GM18505 (cell line): ENCODE data around the gene PGGT1B.

Experiments used
- ATAC-seq: cut with Tn5 transposase; IDR thresholded peaks from one replicate; pipeline ENCODE4 v1.9.1; 2021; ENCODE audit not compliant: unreplicated experiment
- POLR2A ChIP-seq: IDR thresholded peaks from 4 replicates; pipeline ENCODE4 v1.6.1; 2011; ENCODE audit warnings: borderline replicate concordance; ENCODE audit not compliant: insufficient read depth, insufficient read length; ENCODE audit errors: extremely low read depth

The PGGT1B gene

GRCh38 chr5:115184770-115185169 lies 77.9 kb downstream of the PGGT1B start:
- no peak for TF ChIP-seq POLR2A
- no peak for ATAC-seq

GRCh38 chr5:115181757-115182156 lies 80.9 kb downstream of the PGGT1B start:
- no peak for TF ChIP-seq POLR2A
- no peak for ATAC-seq

DNA sequence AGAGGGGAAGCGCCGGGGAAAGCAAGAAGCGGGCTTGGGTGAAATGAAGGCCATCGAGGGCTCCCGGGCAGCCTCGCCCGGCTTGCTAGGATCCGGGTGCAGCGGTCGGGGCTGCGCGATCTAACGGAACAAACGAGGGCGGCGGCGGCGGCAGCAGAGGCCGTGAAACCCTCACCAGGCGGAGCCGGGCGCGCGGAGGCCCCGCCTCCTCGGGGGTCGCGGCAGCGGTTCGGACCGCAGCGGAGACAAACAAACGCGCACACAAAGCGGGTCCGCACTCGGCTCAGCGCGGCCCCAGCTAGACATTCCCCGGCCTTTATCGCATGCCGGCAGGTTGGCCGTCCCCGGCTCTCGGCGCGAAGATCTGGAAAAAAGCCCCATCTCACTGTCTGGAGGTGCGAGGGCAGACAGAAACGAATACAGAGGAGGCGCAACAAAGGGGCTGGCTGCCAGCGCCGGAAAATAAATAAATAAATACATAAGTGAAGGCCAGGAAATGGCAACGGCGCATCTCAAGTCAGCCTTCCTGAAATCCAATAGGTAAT lies 82.4 kb downstream of the PGGT1B start:
- no peak for TF ChIP-seq POLR2A
- ATAC-seq, result peak; percentile 65

DNA sequence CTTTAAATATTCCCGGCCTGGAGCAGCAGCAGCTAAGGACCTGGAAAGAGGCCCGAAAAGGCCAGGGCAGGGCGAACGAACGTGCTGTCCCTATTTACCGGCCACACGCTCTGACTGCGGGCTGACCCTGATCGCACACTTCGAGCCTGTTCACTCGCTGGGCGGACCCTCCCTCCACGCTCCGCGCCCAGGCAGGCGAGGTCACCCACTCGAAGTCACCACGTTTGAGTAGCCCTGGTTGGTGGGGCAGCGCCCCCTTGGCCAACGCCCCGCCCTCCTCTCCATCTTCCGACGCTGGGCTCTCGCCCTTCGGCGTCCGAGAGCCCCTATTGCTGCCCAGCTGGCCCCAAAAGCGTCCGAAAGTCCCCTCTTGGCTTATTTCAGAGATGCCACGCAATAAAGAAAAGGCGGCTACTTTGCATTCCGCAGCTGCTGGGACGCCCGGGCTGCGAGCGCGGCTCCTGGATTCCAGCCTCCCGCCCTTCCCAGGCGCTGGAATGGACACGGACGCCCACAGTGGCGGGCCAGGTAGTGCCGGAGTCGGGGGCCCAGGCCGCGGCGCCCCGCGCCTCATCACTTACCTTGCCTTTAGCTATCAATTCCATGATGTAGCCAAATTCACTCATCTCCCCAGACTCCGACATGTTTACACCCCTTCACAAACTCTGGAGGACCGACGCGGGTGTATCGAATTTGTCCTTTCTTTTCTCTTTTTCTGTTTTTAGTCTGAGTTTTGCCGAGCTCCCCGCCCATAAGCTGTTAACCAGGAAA lies 83.1 kb downstream of the PGGT1B start:
- no peak for TF ChIP-seq POLR2A
- ATAC-seq, result peak; percentile 37

DNA sequence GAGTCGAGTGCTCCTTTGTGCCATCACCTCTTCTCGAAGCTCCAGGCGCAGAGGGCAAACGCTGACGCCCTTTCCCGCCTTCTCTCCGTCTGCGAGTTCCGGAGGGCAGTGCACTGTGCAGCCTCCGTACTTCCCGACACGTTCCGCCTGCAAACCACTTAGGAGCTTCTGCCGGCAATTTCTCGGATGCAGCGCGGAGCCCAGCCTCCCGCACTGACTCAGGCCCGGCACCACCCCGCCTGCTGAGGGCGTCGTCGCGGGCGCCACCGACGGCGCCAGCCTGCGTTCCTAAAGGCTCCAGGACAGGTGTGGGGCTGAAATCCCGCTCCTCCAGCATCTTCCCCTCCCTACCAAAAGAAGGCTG lies 83.7 kb downstream of the PGGT1B start:
- no peak for ATAC-seq
- no peak for TF ChIP-seq POLR2A

GRCh38 chr5:115170929-115171510 lies 91.7 kb downstream of the PGGT1B start:
- ATAC-seq, result no peak
- TF ChIP-seq POLR2A, result no peak

GRCh38 chr5:115170134-115170928 lies 92.3 kb downstream of the PGGT1B start:
- TF ChIP-seq POLR2A, result no peak
- ATAC-seq, result peak; percentile 52

DNA sequence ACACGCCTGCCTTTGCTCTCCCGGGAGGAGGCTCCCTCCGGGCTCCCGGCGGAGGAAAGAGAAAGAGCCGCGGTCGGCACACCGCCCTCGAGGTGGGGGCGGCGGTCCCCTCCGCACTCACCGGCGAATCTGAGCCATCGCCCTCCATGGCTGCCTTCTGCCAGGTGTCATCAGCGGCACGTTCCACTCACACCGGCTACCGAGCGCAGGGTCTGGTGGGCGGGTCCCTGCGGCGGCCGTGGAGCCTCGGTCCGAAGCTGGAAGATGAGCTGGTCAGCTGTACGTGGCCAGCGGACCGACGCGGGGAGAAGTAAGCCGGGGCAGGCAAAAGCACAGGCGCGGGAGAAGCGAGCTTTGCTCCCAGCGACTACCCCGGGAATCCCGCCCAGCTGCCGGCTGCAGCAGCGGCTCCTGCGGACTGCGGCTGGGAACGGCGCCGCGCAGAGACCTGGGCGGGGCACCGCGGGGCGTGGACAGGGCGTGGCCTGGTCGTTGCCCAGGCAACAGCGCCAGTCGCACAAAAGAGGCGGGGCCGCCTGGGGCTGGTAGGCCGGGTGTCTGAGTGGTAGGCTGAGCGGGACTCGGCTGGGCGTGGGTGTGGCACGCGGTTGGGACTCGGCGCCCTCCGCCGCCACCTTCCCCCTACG lies 93.1 kb downstream of the PGGT1B start, which contains the start of gene TRIM36:
TRIM36 (minus strand) TSS at position 422 of the 647 bp plus-strand sequence; CDS start at position 148, 274 bp downstream.
- TF ChIP-seq POLR2A, result peak; percentile 34
- peak; percentile 98 for ATAC-seq

- ATAC-seq, result no peak
- TF ChIP-seq POLR2A, result no peak
Measured at GRCh38 chr5:115168829-115169486, 93.7 kb downstream of the PGGT1B start.

DNA sequence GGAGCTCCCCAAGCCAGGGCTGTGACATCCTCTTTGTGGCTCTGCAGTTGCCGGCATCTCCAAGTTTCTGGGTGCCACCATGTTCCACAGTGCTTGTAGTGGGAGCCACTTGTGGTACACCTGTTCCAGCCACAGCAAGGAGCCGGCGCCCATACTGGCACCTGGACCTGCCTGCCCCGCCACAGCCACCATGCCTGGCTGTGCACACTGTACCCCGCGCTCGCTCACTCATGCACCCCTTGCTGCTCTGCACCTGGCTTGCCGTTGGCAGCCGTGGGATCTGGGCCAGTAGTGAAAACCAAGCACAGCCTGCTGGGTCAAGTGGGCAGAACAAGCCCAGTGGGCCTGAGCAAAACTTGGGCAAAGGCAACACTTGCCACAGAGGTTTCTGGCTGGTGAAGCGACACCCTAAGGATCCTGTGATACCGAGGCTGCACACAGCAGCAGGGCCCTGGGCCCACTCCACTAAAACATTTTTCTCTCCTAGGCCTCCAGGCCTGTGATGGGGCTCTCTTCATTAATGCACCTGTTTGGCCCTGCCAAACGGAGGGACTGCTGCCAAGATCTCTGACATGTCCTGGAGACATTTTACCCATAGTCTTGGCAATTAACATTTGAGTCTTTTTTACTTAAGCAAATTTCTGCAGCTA lies 95.8 kb downstream of the PGGT1B start:
- no peak for TF ChIP-seq POLR2A
- no peak for ATAC-seq

DNA sequence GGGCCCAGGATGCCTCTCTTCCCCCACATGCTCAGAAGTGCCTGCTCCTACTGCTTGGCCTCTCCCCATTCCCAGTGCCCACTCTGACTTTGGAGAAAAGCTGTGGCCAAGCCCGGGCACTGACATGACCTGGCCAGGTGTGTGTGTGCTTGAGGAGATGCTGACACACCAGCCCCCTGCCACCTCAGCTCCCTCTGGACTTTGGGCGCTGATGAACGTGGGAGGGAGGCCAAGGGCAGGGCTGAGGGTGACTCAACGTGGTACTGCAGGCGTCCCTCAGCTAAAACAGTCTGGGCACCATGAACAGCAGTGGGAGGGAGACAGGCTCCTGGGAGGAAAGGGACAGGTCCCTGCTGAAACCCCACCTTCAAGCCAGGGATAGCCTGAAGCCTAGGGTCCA lies 96.9 kb downstream of the PGGT1B start:
- ATAC-seq, result no peak
- no peak for TF ChIP-seq POLR2A

- no peak for ATAC-seq
- no peak for TF ChIP-seq POLR2A
Measured at GRCh38 chr5:115160975-115161475, 101.7 kb downstream of the PGGT1B start.
